GM19397 (cell line): ENCODE data around the gene RMI2.

Experiments used
- ATAC-seq: cut with Tn5 transposase; IDR thresholded peaks from one replicate; pipeline ENCODE4 v1.9.1; 2021; ENCODE audit warnings: mild to moderate bottlenecking, moderate library complexity; ENCODE audit not compliant: unreplicated experiment

The RMI2 gene

DNA sequence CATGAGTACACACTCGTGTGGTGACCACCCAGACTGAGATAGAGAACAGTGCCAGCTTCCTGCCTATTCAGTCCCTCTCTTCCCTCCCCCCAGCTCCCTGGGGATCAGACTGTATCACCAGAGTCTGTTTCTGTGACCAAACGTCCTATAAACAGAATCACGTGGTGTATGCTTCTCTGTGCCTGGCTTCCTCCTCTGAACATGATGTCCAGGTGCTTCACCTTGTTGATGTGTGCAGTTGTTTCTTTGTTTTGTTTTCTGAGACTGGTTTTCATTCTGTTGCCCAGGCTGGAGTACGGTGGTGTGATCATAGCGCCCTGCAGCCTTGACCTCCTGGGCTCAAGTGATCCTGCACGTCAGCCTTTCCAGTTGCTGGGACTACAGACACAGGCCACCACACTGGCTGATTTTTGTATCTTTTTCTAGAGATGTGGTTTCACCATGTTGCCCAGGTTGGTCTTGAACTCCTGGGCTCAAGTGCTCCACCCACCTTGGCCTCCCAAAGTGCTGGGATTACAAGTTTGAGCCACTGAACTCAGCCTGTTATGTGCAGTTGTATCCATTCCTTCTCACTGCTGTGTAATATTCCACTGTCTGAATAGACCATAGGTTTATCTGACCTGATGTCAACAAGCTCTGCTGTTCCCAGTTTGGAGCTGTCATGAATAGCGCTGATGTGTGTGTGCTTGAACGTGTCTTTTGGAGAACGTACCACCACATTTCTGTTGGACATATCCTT is 35.2 kb upstream of the RMI2 start:
- peak; percentile 29 for ATAC-seq

GRCh38 chr16:11310634-11310977 is 34.7 kb upstream of the RMI2 start:
- no peak for ATAC-seq

DNA sequence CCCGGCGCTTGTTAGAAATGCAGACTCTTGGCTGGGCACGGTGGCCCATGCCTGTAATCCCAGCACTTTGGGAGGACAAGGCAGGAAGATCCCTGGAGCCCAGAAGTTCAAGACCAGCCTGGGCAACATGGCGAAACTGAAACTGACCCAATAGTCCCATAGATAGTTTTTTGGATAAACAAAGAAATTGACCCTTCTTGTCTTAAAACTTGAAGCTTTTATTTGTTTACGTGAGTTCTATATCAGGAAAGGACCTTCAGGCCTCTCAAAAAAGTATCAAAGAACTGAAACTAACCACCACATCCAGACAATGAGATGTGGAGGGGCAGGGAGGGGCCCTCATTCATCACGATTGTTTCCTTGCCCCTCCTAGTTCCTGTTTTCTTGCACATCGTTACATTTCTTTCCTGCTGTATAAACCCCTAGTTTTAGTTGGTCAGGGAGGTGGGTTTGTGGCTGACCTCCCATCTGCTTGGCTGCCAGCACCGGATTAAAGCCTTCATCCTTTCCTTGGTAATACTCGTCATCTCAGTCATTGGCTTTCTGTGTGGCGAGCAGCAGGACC is 34.2 kb upstream of the RMI2 start:
- no peak for ATAC-seq

DNA sequence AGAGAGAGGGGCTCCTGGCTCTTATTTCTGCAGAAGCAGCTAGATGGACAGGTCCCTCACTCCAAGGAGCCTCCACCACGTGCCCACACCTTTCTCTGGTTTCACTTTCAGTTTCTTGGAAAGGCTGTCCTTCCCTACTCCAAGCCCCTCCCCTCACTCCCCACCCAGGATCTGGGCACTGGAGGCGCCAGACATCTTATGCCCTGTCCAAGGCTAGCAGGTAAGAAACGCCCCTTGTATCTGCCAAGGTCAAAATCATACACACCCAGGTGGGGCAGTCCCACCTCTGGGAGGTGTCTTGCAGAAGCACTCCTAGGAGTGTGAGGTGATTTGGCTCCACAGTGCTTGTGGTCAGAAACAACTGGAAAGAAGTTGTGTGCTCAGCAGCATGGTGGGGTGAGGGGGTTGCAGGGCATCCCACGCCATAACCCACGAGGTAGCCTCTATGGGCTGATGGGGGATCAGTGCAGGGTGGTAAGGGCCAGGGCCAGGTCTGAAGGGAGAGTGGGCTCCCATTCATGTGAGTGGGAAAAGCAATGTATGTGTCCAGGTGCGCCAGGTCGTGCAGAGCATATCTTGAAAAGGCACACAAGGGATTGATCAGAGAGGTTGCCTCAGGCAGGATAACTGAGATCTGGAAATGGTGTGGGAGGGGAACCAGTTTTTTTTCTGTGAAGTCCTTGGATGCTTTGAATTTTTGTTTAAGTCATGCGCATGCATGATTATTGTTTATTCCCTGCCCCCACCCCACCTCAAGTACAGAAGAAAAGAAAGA is 32.4 kb upstream of the RMI2 start:
- ATAC-seq = no peak

GRCh38 chr16:11313493-11314308 is 31.6 kb upstream of the RMI2 start:
- no peak for ATAC-seq

GRCh38 chr16:11314309-11314894 is 30.9 kb upstream of the RMI2 start:
- ATAC-seq = no peak

- no peak for ATAC-seq
Observed at GRCh38 chr16:11315510-11315909, 29.7 kb upstream of the RMI2 start.

DNA sequence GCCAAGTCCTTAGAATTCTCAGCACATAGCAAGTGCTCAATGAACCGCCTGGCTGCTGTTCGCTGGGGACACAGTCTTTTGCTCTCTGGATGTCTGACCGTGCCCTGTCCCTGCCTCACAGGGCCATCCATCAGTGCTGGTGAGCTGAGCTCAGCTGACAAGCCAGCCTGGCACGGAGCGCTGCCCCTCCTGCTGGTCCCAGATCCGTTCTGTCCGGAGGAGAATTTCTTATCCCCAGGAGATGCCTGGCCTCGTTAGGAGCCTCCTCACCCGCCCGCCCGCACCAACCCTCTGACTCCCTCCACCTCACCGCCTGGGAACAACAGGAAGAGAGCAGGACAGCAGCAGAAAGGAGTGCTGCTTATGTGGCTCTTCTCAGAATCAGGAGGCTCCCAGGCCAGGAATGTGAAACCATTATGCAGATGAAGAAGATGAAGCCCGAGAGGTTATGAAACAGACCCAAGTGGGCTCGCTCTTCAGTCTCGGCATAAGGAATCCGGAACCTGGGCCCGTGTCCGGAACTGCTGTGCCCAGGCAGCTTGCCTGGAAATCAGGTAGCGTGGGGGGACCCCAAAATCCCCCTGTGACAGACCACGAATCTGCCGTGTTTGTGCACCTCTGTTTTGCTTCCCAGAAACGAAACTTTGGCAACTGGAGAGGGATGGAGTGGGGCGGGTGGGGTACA is 28.8 kb upstream of the RMI2 start:
- no peak for ATAC-seq

- no peak for ATAC-seq
Observed at GRCh38 chr16:11318817-11319216, 26.4 kb upstream of the RMI2 start.

- ATAC-seq = no peak
Observed at GRCh38 chr16:11319529-11320146, 25.6 kb upstream of the RMI2 start.

DNA sequence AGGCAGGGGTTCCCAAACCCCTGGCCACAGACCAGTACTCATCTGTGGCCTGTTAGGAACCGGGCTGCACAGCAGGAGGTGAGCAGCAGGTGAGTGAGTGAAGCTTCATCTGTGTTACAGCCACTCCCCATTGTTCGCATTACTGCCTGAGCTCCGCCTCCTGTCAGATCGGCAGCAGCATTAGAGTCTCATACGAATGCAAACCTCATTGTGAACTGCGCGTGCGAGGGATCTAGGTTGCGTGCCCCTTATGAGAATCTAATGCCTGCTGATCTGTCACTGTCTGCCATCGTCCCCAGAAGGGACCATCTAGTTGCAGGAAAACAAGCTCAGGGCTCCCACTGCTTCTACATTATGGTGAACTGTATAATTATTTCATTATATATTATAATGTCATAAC is 25.1 kb upstream of the RMI2 start:
- ATAC-seq = no peak

DNA sequence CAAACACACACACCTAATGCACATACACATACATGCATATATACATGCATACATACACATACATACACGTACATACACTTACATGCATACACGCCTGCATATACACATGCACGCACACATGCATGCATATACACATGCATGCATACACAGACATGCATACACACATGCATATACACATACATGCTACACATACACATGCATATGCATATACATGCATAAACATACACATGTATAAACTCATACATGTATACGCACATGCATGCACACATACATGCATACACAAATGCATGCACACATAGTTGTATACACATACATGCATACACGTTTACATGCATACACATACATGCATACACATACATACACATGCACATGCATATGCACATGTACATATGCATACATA is 23.6 kb upstream of the RMI2 start:
- ATAC-seq = no peak

GRCh38 chr16:11322823-11323222 is 22.4 kb upstream of the RMI2 start:
- no peak for ATAC-seq

DNA sequence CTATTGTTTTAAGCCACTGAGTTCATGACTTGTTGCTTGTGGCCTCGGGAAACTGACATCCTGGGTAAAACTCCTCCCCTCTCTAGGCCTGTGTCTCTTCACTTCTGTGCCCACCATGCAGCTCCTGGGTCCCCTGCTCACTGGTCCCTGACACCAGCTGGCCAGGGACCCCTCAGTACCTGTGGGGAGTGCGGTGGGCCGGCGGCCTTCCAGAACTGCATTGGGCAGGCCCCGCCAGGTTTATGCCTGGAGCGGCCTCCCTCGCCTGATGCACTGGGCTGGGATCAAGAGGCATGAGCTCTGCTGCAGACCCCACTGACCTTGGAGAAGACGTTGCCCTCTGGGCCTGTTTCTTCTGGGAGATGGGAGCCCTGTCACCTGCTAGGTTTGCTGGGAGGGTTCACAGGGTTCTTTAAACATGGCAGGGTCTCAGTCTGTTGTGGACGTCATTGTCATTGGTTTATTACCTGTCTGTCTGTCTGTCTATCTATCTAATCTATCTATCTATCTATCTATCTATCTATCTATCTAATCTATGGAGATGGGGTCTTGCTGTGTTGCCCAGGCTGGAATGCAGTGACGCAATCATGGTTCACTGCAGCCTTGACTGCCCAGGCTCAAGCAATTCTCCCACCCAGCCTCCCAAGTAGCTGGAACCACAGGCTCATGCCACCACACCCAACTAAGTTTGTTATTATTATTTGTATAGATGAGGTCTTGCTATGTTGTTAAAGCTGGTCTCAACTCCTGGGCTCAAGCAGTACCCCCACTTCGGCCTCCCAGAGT is 21.5 kb upstream of the RMI2 start:
- ATAC-seq = no peak

- no peak for ATAC-seq
Observed at GRCh38 chr16:11325404-11326083, 19.7 kb upstream of the RMI2 start.

DNA sequence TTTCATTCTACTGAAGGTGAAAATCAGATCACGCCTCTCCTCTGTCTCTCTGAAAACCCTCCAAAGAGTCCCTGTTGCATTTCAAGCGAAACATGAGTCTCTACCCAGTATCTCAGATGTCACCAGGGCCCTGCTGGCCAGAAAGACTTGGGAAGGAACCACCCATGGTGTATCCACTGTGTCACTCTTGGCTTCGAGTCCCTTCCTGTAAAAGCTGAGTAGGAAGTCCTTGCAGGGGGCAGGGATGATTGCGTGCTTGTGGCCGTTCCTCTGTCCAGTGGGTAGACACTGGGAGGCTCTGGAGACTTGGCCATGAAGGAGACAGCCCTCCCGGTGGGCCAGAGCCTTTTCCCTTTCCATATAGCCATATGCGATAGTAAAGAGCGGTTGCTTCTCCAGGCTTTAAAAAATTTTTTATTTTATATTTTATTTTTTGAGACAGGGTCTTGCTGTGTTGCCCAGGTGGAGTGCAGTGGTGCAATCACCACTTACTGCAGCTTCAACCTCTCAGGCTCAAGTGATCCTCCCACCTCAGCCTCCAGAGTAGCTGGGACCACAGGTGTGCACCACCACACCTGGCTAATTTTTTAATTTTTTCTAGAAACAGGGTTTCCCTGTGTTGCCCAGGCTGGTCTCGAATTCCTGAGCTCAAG is 19.0 kb upstream of the RMI2 start:
- ATAC-seq = no peak

- ATAC-seq = no peak
Observed at GRCh38 chr16:11326737-11327276, 18.5 kb upstream of the RMI2 start.
